Panc1 (cell line): ENCODE measurements around the gene ZNF502. TPM values are rescaled to one million over a fixed set of nuclear protein-coding genes. Genes with fewer than 3 reads are reported as not detected.

ENCODE experiments used
- ATAC-seq: fragments of 200-7000 bp; cut with Tn5 transposase; 2 replicates; pipeline ENCODE4 v1.9.1; 2020; ENCODE audit warnings: mild to moderate bottlenecking, moderate library complexity
- Bru-seq: library from RNA; stranded (reverse); fragments of 400-500 nt; gene quantifications from one replicate; lab custom pipeline; 2021; lab: Mats Ljungman, UMichigan
- BruChase-seq, 2 experiments: library from RNA; stranded (reverse); fragments of 400-500 nt; gene quantifications; one replicate each; lab custom pipeline; 2021; lab: Mats Ljungman, UMichigan
- BruUV-seq: library from RNA; stranded (reverse); fragments of 400-500 nt; replicated peaks from 2 replicates; lab custom pipeline; 2021; lab: Mats Ljungman, UMichigan
- CTCF ChIA-PET: fragments of 300-600 bp; sonication (Branson Sonifier 250); formaldehyde crosslinking; loops from one replicate; lab custom pipeline; 2022; ENCODE audit warnings: antibody characterized with exemption; lab: Charles Lee
- POLR2A ChIA-PET: fragments of 300-600 bp; sonication (Branson Sonifier 250); formaldehyde crosslinking; loops from one replicate; lab custom pipeline; 2022; ENCODE audit warnings: antibody characterized with exemption; lab: Charles Lee
- DNase-seq: peaks from one replicate; pipeline ENCODE4 v3.0.0-alpha.2; 2010; ENCODE audit warnings: low read depth, low spot score
- H3K27ac ChIP-seq: 2 replicates; pipeline ENCODE4 v1.5.1; 2011; ENCODE audit warnings: mild to moderate bottlenecking, low read length, inconsistent platforms
- H3K27me3 ChIP-seq: fragments of 200-500 bp; sonication (Bioruptor generic); 2 replicates; pipeline ENCODE4 v1.6.0; 2014; ENCODE audit warnings: low read length, inconsistent platforms; ENCODE audit not compliant: control insufficient read depth, insufficient read depth
- H3K36me3 ChIP-seq: fragments of 200-500 bp; sonication (Bioruptor generic); 2 replicates; pipeline ENCODE4 v1.5.1; 2014; ENCODE audit warnings: inconsistent platforms, mild to moderate bottlenecking, low read length, moderate library complexity; ENCODE audit not compliant: control insufficient read depth, insufficient read depth
- H3K4me1 ChIP-seq: 2 replicates; pipeline ENCODE4 v1.5.1; 2011; ENCODE audit warnings: inconsistent platforms, mild to moderate bottlenecking, low read length, moderate library complexity; ENCODE audit not compliant: control insufficient read depth, insufficient read depth
- H3K4me3 ChIP-seq, 2 experiments: 2 replicates each; pipeline ENCODE4 v1.5.1; 2011 to 2012; ENCODE audit warnings: low read depth in 2 of 2, low read length in 2 of 2, mild to moderate bottlenecking in 2 of 2, inconsistent platforms in 1 of 2, moderate library complexity in 1 of 2
- H3K9me3 ChIP-seq: fragments of 200-500 bp; sonication (Bioruptor generic); 2 replicates; pipeline ENCODE4 v1.5.1; 2014; ENCODE audit warnings: low read depth, mild to moderate bottlenecking, inconsistent platforms, low read length, moderate library complexity; ENCODE audit not compliant: control insufficient read depth, insufficient read depth
- POLR2AphosphoS5 ChIP-seq: IDR thresholded peaks from 2 replicates; pipeline ENCODE4 v1.6.1; 2012; ENCODE audit warnings: mild to moderate bottlenecking, low read depth, low read length, moderate library complexity
- SIN3A ChIP-seq: IDR thresholded peaks from 2 replicates; pipeline ENCODE4 v1.6.1; 2012; ENCODE audit warnings: low read depth, mild to moderate bottlenecking, low read length, moderate library complexity, borderline replicate concordance; ENCODE audit not compliant: insufficient read depth
- TCF7L2 ChIP-seq: IDR thresholded peaks from 2 replicates; pipeline ENCODE4 v1.6.1; 2011; ENCODE audit warnings: mild to moderate bottlenecking, low read depth, low read length, inconsistent platforms
- in situ Hi-C: cut with HindIII; loops from 2 replicates; pipeline ENCODE4 v1.10.0; 2016; ENCODE audit warnings: low sequenced_read_pairs, low pct_unique_long_range_greater_than_20kb
- intact Hi-C: fragments of 100-400 bp; cut with micrococcal nuclease; formaldehyde crosslinking; loops from one replicate; pipeline ENCODE4 v1.10.0; 2022; ENCODE audit not compliant: unreplicated experiment
- long read RNA-seq: library from polyadenylated mRNA; unstranded; transcript quantifications from one replicate; pipeline ENCODE4 v2.0.0, GENCODE V29; 2021; ENCODE audit not compliant: unreplicated experiment
- polyA plus RNA-seq: library from polyadenylated mRNA; unstranded; fragments of >200 nt; gene quantifications from one replicate; pipeline ENCODE4 v1.2.1, GENCODE V29; 2012; ENCODE audit warnings: missing spikeins; ENCODE audit not compliant: insufficient read length
- total RNA-seq: library from RNA; stranded (reverse); gene quantifications from one replicate; pipeline ENCODE4 v1.2.1, GENCODE V29; 2021; ENCODE audit not compliant: unreplicated experiment
- TF ChIP-seq, protein P1 (sequence below), 2 experiments: IDR thresholded peaks; 2 replicates each; pipeline ENCODE4 v1.6.1; 2011 to 2012; ENCODE audit warnings: low read depth in 2 of 2, control low read depth in 1 of 2, low read length in 1 of 2, mild to moderate bottlenecking in 1 of 2, moderate library complexity in 1 of 2; ENCODE audit not compliant: insufficient read depth in 1 of 2
- TF ChIP-seq, protein P2 (sequence below): fragments of 450-650 bp; IDR thresholded peaks from 2 replicates; pipeline ENCODE4 v1.5.1; 2017; ENCODE audit warnings: mild to moderate bottlenecking

The ZNF502 gene
- total RNA-seq (not detected), Bru-seq, nascent RNA (percentile 7 among the genes with signal in this experiment), BruChase-seq, experiment 1, labeled RNA remaining after a 2-hour chase (not detected), BruChase-seq, experiment 2, labeled RNA remaining after a 6-hour chase (percentile 12 among the genes with signal in this experiment)
- not detected for polyA plus RNA-seq
- long read RNA-seq, result 0 reads

DNA sequence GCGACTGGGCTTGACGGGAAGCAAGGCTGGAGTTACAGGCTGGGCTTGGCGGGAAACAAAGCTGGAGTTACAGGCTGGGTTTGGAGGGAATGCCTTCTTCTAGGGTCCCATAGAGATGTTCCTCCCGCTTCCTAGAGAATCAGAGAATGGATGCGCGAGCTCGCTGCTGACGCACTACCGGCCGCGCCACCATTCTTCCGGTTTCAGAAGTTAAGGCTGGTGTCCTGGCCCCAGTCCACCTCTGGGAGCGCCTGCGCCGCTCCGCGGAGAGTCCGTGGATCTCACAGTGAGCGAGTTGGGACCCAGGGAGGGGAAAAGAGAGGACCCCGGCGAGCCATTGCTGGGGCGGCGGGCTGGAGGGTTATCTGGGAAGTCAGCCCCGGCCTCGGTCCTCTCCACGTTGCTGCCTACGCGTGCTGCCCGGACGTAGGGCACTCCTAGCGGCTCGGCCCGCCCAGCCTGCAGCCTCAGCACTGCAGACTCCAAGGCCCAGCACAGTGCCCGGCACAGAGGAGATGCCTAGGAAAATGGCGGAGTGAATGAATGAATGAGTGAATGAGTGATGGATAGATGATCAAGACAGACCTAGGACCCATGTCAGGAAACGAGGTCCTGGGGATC is at the start of gene ZNF502:
TSS of gene ZNF502 (plus strand) at position 206 of the 621 bp plus-strand sequence. CDS start 7,602 bp downstream, outside the sequence.
- H3K27me3 ChIP-seq, result no peaks in the 10 kb centered on the region
- DNase-seq (no peak), ATAC-seq (no peak)
- no TSS peak for BruUV-seq
- POLR2A ChIA-PET, result no interaction called here
- no peaks in the 10 kb centered on the region for H3K36me3 ChIP-seq
- H3K4me1 ChIP-seq, result no peaks in the 10 kb centered on the region
- H3K27ac ChIP-seq, result no peak within 1 kb of the TSS
- TF ChIP-seq TCF7L2 (no peak), SIN3A (no peak), POLR2AphosphoS5 (no peak)
- TF ChIP-seq, protein P1, sequence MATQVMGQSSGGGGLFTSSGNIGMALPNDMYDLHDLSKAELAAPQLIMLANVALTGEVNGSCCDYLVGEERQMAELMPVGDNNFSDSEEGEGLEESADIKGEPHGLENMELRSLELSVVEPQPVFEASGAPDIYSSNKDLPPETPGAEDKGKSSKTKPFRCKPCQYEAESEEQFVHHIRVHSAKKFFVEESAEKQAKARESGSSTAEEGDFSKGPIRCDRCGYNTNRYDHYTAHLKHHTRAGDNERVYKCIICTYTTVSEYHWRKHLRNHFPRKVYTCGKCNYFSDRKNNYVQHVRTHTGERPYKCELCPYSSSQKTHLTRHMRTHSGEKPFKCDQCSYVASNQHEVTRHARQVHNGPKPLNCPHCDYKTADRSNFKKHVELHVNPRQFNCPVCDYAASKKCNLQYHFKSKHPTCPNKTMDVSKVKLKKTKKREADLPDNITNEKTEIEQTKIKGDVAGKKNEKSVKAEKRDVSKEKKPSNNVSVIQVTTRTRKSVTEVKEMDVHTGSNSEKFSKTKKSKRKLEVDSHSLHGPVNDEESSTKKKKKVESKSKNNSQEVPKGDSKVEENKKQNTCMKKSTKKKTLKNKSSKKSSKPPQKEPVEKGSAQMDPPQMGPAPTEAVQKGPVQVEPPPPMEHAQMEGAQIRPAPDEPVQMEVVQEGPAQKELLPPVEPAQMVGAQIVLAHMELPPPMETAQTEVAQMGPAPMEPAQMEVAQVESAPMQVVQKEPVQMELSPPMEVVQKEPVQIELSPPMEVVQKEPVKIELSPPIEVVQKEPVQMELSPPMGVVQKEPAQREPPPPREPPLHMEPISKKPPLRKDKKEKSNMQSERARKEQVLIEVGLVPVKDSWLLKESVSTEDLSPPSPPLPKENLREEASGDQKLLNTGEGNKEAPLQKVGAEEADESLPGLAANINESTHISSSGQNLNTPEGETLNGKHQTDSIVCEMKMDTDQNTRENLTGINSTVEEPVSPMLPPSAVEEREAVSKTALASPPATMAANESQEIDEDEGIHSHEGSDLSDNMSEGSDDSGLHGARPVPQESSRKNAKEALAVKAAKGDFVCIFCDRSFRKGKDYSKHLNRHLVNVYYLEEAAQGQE (IDR thresholded peaks at IDR 0.05; ENCODE audit: insufficient read depth in 1 of 2, low read depth in 2 of 2, low read length in 1 of 2), result no peak
- TF ChIP-seq, protein P2, sequence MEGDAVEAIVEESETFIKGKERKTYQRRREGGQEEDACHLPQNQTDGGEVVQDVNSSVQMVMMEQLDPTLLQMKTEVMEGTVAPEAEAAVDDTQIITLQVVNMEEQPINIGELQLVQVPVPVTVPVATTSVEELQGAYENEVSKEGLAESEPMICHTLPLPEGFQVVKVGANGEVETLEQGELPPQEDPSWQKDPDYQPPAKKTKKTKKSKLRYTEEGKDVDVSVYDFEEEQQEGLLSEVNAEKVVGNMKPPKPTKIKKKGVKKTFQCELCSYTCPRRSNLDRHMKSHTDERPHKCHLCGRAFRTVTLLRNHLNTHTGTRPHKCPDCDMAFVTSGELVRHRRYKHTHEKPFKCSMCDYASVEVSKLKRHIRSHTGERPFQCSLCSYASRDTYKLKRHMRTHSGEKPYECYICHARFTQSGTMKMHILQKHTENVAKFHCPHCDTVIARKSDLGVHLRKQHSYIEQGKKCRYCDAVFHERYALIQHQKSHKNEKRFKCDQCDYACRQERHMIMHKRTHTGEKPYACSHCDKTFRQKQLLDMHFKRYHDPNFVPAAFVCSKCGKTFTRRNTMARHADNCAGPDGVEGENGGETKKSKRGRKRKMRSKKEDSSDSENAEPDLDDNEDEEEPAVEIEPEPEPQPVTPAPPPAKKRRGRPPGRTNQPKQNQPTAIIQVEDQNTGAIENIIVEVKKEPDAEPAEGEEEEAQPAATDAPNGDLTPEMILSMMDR, result no peak
- CTCF ChIA-PET, result no interaction called here
- intact Hi-C loops (no loop called here), in situ Hi-C loops (no loop called here)
- H3K9me3 ChIP-seq, result peaks cover 9% of the 10 kb centered on the region; the same call in 1 of the 2 replicates
- H3K4me3 ChIP-seq, result peak within 1 kb of the TSS in 1 of 2 experiments; percentile 41; a peak in 1 of 4 replicates

DNA sequence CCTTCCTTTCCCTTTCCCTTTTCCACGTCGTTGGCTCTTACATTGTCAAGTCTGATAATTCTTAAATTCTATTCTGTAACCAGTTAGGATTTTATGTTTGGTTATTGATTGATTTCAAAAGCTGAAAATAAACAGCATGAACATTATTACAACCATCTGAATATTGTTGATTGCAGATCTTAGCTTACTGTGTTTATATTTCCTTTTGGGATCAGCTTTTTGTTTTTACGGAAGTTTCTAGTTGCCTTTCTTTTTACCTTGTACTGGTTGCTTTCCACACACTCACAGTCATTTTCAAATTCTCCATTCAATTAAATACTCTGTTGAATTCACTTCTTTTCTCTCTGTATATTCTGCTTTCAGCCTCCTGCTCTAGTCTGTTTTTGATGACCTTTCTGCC is 47.3 kb upstream of the ZNF502 start:
- Histone ChIP-seq H3K4me3 (no peak overlapping the region), H3K9me3 (peaks cover 9% of the 10 kb centered on the region; the same call in 1 of the 2 replicates), H3K27me3 (no peaks in the 10 kb centered on the region), H3K36me3 (no peaks in the 10 kb centered on the region), H3K4me1 (no peaks in the 10 kb centered on the region), H3K27ac (no peak overlapping the region)
- ChIA-PET CTCF (no interaction called here), POLR2A (no interaction called here)
- DNase-seq (no peak), ATAC-seq (no peak)
- in situ Hi-C loops, result no loop called here
- TF ChIP-seq POLR2AphosphoS5 (no peak), TCF7L2 (no peak), SIN3A (no peak)
- TF ChIP-seq, protein P1 (IDR thresholded peaks at IDR 0.05; ENCODE audit: insufficient read depth in 1 of 2, low read depth in 2 of 2, low read length in 1 of 2), result no peak
- TF ChIP-seq, protein P2, result no peak
- intact Hi-C loops, result no loop called here
- BruUV-seq, result no TSS peak
